Caco-2 (cell line): Measurements from ENCODE around the gene TDRD9. TPM values are rescaled to one million over a fixed set of nuclear protein-coding genes. Genes with fewer than 3 reads are reported as not detected.
A peak's percentile ranks its signal among the peaks of the same experiment; 100 is the strongest.

Experiments used
- BruUV-seq: library from RNA; stranded (reverse); fragments of 400-500 nt; replicated peaks from 2 replicates; lab custom pipeline; 2021; lab: Mats Ljungman, UMichigan
- CTCF ChIA-PET: fragments of 300-600 bp; sonication (Branson Sonifier 250); formaldehyde crosslinking; loops from one replicate; lab custom pipeline; 2022; ENCODE audit warnings: antibody characterized with exemption; lab: Charles Lee
- POLR2A ChIA-PET: fragments of 300-600 bp; sonication (Branson Sonifier 250); formaldehyde crosslinking; loops from one replicate; lab custom pipeline; 2022; ENCODE audit warnings: antibody characterized with exemption; lab: Charles Lee
- DNase-seq, 2 experiments: peaks; one replicate each; pipeline versions ENCODE4 v3.0.0 to v3.0.0-alpha.2; 2020 to 2022
- H3K27me3 ChIP-seq: replicated peaks from 2 replicates; pipeline ENCODE4 v1.6.0; 2011; ENCODE audit warnings: low read length; ENCODE audit not compliant: control insufficient read depth, insufficient read depth
- H3K36me3 ChIP-seq: 2 replicates; pipeline ENCODE4 v1.5.1; 2011; ENCODE audit warnings: low read length; ENCODE audit not compliant: control insufficient read depth, insufficient read depth
- H3K4me1 ChIP-seq: fragments of 250-450 bp; sonication (Bioruptor Pico); 2 replicates; pipeline ENCODE4 v1.5.1; 2020; ENCODE audit warnings: mild to moderate bottlenecking
- H3K4me3 ChIP-seq: 2 replicates; pipeline ENCODE4 v1.5.1; 2011; ENCODE audit warnings: low read depth, mild to moderate bottlenecking, control low read depth, low read length
- H3K9me3 ChIP-seq: fragments of 250-450 bp; sonication (Bioruptor Pico); 2 replicates; pipeline ENCODE4 v1.5.1; 2020; ENCODE audit warnings: mild to moderate bottlenecking, moderate library complexity
- H3K27ac Mint-ChIP-seq: one replicate; pipeline ENCODE4 v1.8.0; 2022; ENCODE audit warnings: mixed read lengths; ENCODE audit not compliant: unreplicated experiment
- H3K27me3 Mint-ChIP-seq: one replicate; pipeline ENCODE4 v1.8.0; 2022; ENCODE audit warnings: mixed read lengths; ENCODE audit not compliant: insufficient read depth, unreplicated experiment
- H3K36me3 Mint-ChIP-seq: one replicate; pipeline ENCODE4 v1.8.0; 2022; ENCODE audit warnings: mild to moderate bottlenecking, mixed read lengths; ENCODE audit not compliant: insufficient read depth, unreplicated experiment
- H3K4me1 Mint-ChIP-seq: one replicate; pipeline ENCODE4 v1.8.0; 2022; ENCODE audit warnings: low read depth, mixed read lengths; ENCODE audit not compliant: unreplicated experiment
- H3K4me3 Mint-ChIP-seq: one replicate; pipeline ENCODE4 v1.8.0; 2022; ENCODE audit warnings: mild to moderate bottlenecking, moderate library complexity, mixed read lengths; ENCODE audit not compliant: unreplicated experiment
- H3K9me3 Mint-ChIP-seq: one replicate; pipeline ENCODE4 v1.8.0; 2022; ENCODE audit warnings: mixed read lengths; ENCODE audit not compliant: unreplicated experiment
- CTCF ChIP-seq, 2 experiments: fragments of 200-600 bp in 1 of 2; IDR thresholded peaks; 1 replicate in 1 of 2; 2 replicates in 1 of 2; pipeline versions ENCODE4 v1.5.1 to v1.8.0; 2011 to 2022; ENCODE audit warnings: antibody characterized with exemption in 1 of 2, control low read depth in 1 of 2, inconsistent platforms in 1 of 2, low read depth in 1 of 2, low read length in 1 of 2, mild to moderate bottlenecking in 1 of 2, moderate library complexity in 1 of 2; ENCODE audit not compliant: insufficient read depth in 1 of 2, severe bottlenecking in 1 of 2, unreplicated experiment in 1 of 2
- intact Hi-C: fragments of 100-400 bp; cut with micrococcal nuclease; formaldehyde crosslinking; loops from one replicate; pipeline ENCODE4 v1.10.0; 2022; ENCODE audit not compliant: unreplicated experiment
- total RNA-seq: library from RNA; stranded (reverse); gene quantifications from 2 replicates; pipeline ENCODE4 v1.2.3, GENCODE V29; 2022

TDRD9 gene
- total RNA-seq, 1 experiment from 2014 or later = not detected

DNA sequence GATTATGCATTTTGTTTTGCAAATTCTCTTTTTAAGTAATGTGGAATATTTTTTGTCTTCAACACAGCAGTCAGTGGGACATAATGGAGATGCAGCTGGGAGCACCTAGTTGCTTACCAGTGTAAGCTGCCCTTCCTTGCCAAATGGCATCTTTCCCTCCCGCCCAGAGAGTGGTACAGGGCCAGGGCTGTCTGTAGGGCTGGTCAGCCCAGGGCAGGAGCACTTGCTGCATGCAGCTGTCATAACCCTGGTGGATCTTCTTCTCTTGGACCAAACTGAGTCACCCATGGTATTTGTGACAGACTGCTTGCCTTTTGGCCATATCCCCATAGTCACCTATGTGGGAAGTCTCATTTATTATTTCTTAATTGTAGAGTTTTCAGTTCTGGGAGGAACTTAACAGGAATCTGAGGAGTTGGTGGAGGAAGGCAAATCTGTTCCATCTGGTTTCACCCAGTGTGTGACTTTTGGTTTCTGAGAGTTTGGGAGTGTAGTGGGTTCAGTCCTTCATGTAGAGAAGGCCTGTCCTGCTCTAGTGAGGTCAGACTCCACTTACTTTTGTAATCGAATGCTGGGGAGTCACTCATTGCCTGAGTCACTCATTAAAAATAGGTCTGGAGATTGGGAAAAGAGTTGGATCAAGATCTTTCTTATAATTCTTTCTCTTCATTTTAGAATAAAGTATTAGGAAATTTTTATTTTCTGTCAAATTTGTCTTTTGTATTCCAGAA is 95.2 kb downstream of the TDRD9 start:
- no peaks in the 10 kb centered on the region for H3K36me3 Mint-ChIP-seq
- CTCF ChIA-PET = no interaction called here

GRCh38 chr14:104025534-104025933 is 97.3 kb downstream of the TDRD9 start:
- H3K27ac Mint-ChIP-seq = no peak overlapping the region
- no peaks in the 10 kb centered on the region for H3K27me3 ChIP-seq
- H3K27me3 Mint-ChIP-seq = peaks cover 25% of the 10 kb centered on the region
- ChIA-PET POLR2A (no interaction called here), CTCF (no interaction called here)
- no peaks in the 10 kb centered on the region for H3K9me3 ChIP-seq
- H3K4me3 Mint-ChIP-seq = no peak overlapping the region
- no peak for DNase-seq
- no peaks in the 10 kb centered on the region for H3K4me1 ChIP-seq
- no TSS peak for BruUV-seq
- no peaks in the 10 kb centered on the region for H3K36me3 Mint-ChIP-seq
- TF ChIP-seq CTCF (IDR thresholded peaks at IDR 0.05; ENCODE audit: insufficient read depth in 1 of 2, low read depth in 1 of 2, low read length in 1 of 2, severe bottlenecking in 1 of 2, unreplicated experiment in 1 of 2) = no peak
- no peaks in the 10 kb centered on the region for H3K36me3 ChIP-seq
- intact Hi-C loops = no loop called here
- H3K4me1 Mint-ChIP-seq = no peaks in the 10 kb centered on the region
- H3K9me3 Mint-ChIP-seq = no peaks in the 10 kb centered on the region
- no peak overlapping the region for H3K4me3 ChIP-seq

More for the DNA sequence above, 95.2 kb downstream of the TDRD9 start:
- Mint-ChIP-seq H3K9me3 (no peaks in the 10 kb centered on the region), H3K27ac (no peak overlapping the region), H3K4me3 (no peak overlapping the region), H3K4me1 (no peaks in the 10 kb centered on the region), H3K27me3 (peaks cover 23% of the 10 kb centered on the region)
- no peaks in the 10 kb centered on the region for H3K4me1 ChIP-seq
- POLR2A ChIA-PET = no interaction called here
- no peaks in the 10 kb centered on the region for H3K9me3 ChIP-seq
- no peaks in the 10 kb centered on the region for H3K36me3 ChIP-seq
- no peak for TF ChIP-seq CTCF (IDR thresholded peaks at IDR 0.05; ENCODE audit: insufficient read depth in 1 of 2, low read depth in 1 of 2, low read length in 1 of 2, severe bottlenecking in 1 of 2, unreplicated experiment in 1 of 2)
- H3K27me3 ChIP-seq = no peaks in the 10 kb centered on the region
- DNase-seq = no peak
- no TSS peak for BruUV-seq
- no peak overlapping the region for H3K4me3 ChIP-seq
- intact Hi-C loops = no loop called here

DNA sequence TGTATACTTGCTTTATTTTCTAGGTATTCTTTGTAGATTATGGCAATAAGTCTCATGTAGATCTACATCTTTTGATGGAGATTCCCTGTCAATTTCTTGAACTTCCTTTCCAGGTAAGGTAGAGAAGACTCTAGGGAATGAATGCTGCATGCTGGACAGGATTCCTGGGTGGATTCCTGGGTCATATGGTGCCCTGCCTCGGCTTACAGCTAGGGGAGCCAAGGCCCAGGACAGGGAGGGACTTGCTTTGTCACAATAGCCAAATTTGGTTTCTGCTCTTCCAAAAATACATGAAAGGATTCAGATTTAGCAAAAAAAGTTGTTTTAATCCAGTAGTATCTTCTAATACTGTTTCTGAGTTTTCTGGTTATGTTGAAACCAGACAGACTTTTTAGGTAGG is 97.8 kb downstream of the TDRD9 start:
- no peak overlapping the region for H3K27ac Mint-ChIP-seq
- no peak for DNase-seq
- peak in 1 of 2 experiments; percentile 32 for TF ChIP-seq CTCF (IDR thresholded peaks at IDR 0.05; ENCODE audit: insufficient read depth in 1 of 2, low read depth in 1 of 2, low read length in 1 of 2, severe bottlenecking in 1 of 2, unreplicated experiment in 1 of 2)
- Histone ChIP-seq H3K36me3 (no peaks in the 10 kb centered on the region), H3K27me3 (no peaks in the 10 kb centered on the region), H3K4me1 (no peaks in the 10 kb centered on the region), H3K4me3 (no peak overlapping the region), H3K9me3 (no peaks in the 10 kb centered on the region)
- no peaks in the 10 kb centered on the region for H3K9me3 Mint-ChIP-seq
- H3K4me3 Mint-ChIP-seq = no peak overlapping the region
- no TSS peak for BruUV-seq
- POLR2A ChIA-PET = no interaction called here
- peaks cover 24% of the 10 kb centered on the region for H3K27me3 Mint-ChIP-seq
- H3K4me1 Mint-ChIP-seq = no peaks in the 10 kb centered on the region
- CTCF ChIA-PET = no interaction called here
- intact Hi-C loops = no loop called here
- H3K36me3 Mint-ChIP-seq = no peaks in the 10 kb centered on the region
